ENCODE data around the gene CFAP45. TPM values are rescaled to one million over a fixed set of nuclear protein-coding genes. Genes with fewer than 3 reads are reported as not detected.
A peak's percentile ranks its signal among the peaks of the same experiment; 100 is the strongest.

CFAP45 gene
- total and polyA plus RNA-seq, 2 experiments from 2014 or later: not detected

GRCh38 chr1:159945483-159946241 is 45.7 kb upstream of the CFAP45 start, which contains the start of gene IGSF9:
Gene IGSF9, minus strand, starts transcription at chr1:159945613. Its CDS starts 2,159 bp downstream, at chr1:159943454.
- Histone ChIP-seq H3K27me3 (no peaks in the 10 kb centered on the region), H3K27ac (no peak within 1 kb of the TSS), H3K9me3 (ENCODE audit: low read depth) (no peaks in the 10 kb centered on the region), H3K4me1 (ENCODE audit: low read depth) (no peaks in the 10 kb centered on the region), H3K36me3 (no peaks in the 10 kb centered on the region), H3K4me3 (peak within 1 kb of the TSS; percentile 38)
- peak; percentile 86 to 95 for DNase-seq (ENCODE audit: low read depth in 1 of 2, low spot score in 1 of 2)
- peak; percentile 49 for TF ChIP-seq CTCF (IDR thresholded peaks at IDR 0.05; ENCODE audit: low read depth, low read length)

GRCh38 chr1:159944623-159945455 is 44.9 kb upstream of the CFAP45 start:
- no peak overlapping the region for H3K27ac ChIP-seq
- H3K36me3 ChIP-seq: no peaks in the 10 kb centered on the region
- DNase-seq (ENCODE audit: low read depth in 1 of 2, low spot score in 1 of 2): peak in 1 of 2 donors; percentile 35

GRCh38 chr1:159943908-159944622 is 44.1 kb upstream of the CFAP45 start:
- Histone ChIP-seq H3K4me3 (no peak overlapping the region), H3K4me1 (ENCODE audit: low read depth) (no peaks in the 10 kb centered on the region), H3K9me3 (ENCODE audit: low read depth) (no peaks in the 10 kb centered on the region), H3K36me3 (no peaks in the 10 kb centered on the region), H3K27ac (no peak overlapping the region), H3K27me3 (no peaks in the 10 kb centered on the region)
- no peak for DNase-seq (ENCODE audit: low read depth in 1 of 2, low spot score in 1 of 2)
- TF ChIP-seq CTCF (IDR thresholded peaks at IDR 0.05; ENCODE audit: low read depth, low read length): no peak

More at GRCh38 chr1:159944623-159945455, 44.9 kb upstream of the CFAP45 start:
- Histone ChIP-seq H3K4me1 (ENCODE audit: low read depth) (no peaks in the 10 kb centered on the region), H3K9me3 (ENCODE audit: low read depth) (no peaks in the 10 kb centered on the region), H3K27me3 (no peaks in the 10 kb centered on the region), H3K4me3 (peak overlapping the region; percentile 38)
- TF ChIP-seq CTCF (IDR thresholded peaks at IDR 0.05; ENCODE audit: low read depth, low read length): no peak

- no peak for TF ChIP-seq CTCF (IDR thresholded peaks at IDR 0.05; ENCODE audit: low read depth, low read length)
Observed at GRCh38 chr1:159943278-159943640, 43.3 kb upstream of the CFAP45 start.

GRCh38 chr1:159942632-159943277 is 42.8 kb upstream of the CFAP45 start:
- no peak overlapping the region for H3K27ac ChIP-seq
- H3K9me3 ChIP-seq (ENCODE audit: low read depth): no peaks in the 10 kb centered on the region
- H3K4me3 ChIP-seq: no peak overlapping the region
- no peak for DNase-seq (ENCODE audit: low read depth in 1 of 2, low spot score in 1 of 2)
- H3K36me3 ChIP-seq: no peaks in the 10 kb centered on the region
- TF ChIP-seq CTCF (IDR thresholded peaks at IDR 0.05; ENCODE audit: low read depth, low read length): no peak
- H3K27me3 ChIP-seq: no peaks in the 10 kb centered on the region
- no peaks in the 10 kb centered on the region for H3K4me1 ChIP-seq (ENCODE audit: low read depth)

More at GRCh38 chr1:159943278-159943640, 43.3 kb upstream of the CFAP45 start:
- H3K4me3 ChIP-seq: no peak overlapping the region
- H3K9me3 ChIP-seq (ENCODE audit: low read depth): no peaks in the 10 kb centered on the region
- no peaks in the 10 kb centered on the region for H3K4me1 ChIP-seq (ENCODE audit: low read depth)
- DNase-seq (ENCODE audit: low read depth in 1 of 2, low spot score in 1 of 2): no peak
- H3K27me3 ChIP-seq: no peaks in the 10 kb centered on the region
- H3K36me3 ChIP-seq: no peaks in the 10 kb centered on the region
- no peak overlapping the region for H3K27ac ChIP-seq
